HG02852 (cell line): ENCODE results near the gene STIM2.
A peak's percentile ranks its signal among the peaks of the same experiment; 100 is the strongest.

Source experiments
- ATAC-seq: cut with Tn5 transposase; IDR thresholded peaks from one replicate; pipeline ENCODE4 v1.9.1; 2021; ENCODE audit warnings: mild to moderate bottlenecking, moderate library complexity; ENCODE audit not compliant: unreplicated experiment

The STIM2 gene

DNA sequence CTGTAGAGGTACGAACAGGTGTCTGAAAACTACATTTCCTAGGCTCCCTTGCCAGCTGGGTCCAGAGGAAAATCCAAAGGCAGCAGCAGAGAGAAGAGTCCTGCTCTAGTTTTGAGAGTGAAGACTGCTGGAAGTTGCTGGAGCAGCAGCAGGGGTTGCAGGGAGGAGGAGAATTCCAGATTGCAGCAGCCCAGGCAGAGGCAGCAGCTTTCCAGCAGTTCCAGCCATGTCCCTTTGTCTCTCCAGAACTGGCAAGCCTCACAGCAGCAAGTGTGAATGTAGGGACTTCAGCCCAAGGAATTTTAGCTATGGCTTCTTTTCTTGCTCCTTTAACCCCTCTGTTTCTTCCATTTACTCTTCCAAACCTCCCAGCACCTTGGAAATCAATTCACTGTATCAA, 24.1 kb upstream of the STIM2 start:
- ATAC-seq: no peak

DNA sequence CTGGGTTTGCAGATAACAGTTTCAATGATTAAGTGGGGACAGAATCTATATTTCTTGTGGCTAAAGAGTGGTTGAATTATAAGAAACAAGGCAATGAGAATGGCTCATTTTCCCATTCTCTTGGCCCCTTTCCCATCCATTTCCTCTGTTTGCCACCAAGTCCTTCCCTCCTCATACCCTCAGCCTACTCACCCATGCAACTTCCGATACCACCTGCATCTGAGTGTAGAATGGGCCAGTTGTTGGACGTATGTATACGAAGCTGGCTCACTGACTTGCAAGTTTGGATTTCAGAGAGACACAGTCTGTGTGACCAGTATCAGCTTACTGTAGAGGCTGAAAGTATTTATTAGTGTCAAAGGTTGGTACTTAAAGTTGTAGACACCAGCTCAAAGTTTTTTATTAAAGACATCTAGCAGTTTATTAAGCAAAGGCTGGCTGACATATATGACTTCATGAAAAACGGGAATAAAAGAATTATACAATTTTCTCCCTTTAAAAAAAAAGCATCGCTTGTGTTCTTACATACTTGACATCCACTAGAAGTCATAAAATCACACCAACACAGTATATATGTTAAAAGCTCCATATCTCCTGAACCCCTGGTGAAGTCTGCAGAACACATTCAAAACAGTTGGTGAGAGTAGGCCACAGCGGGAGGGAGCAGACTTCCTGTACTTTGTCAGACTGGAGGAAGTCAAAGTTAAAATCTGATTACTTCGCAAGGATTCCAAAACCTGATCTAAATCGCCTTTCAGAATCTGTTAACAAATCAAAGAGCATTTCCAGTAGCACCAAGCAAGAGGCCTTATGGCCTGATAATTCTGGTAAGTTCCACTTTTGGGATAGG, 22.4 kb upstream of the STIM2 start:
- ATAC-seq: no peak

DNA sequence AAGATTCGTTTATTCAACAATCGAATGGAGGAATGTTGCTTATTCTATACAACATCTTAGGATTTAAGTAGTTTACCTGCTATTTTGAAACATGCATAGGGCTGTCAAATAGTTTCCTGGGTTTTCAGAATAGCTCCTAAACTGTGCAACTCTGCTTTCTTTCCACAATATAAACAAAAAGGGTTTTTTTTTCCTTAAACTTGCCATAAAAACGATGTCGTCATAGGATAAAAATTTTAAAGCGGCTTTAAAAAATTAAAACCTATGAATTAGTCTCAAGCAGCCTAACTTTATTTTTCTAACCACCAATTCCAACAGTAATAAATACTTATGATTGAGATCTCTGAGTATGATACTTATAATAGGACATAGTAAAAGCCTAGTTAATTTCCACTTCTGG, 21.6 kb upstream of the STIM2 start:
- ATAC-seq: no peak

DNA sequence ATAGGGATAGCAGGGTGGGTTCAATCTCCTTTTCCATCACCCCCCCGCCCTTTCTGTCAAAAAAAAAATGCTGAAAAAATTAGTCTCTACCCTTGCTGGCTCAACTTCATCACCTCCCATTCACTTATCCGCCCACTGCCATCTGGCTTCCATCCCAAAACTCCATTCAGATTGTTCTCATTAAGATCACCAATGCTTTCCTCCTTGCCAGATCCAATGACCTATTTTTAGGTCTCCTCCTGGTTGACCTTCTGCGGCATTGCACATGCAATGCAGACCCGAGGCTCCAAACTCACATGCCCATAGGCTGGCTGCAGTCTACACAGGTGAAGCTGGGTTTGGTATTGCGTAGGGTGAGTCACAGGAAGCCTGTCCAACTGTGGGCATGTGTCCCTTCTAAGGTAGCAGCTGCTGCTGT, 21.1 kb upstream of the STIM2 start:
- no peak for ATAC-seq

DNA sequence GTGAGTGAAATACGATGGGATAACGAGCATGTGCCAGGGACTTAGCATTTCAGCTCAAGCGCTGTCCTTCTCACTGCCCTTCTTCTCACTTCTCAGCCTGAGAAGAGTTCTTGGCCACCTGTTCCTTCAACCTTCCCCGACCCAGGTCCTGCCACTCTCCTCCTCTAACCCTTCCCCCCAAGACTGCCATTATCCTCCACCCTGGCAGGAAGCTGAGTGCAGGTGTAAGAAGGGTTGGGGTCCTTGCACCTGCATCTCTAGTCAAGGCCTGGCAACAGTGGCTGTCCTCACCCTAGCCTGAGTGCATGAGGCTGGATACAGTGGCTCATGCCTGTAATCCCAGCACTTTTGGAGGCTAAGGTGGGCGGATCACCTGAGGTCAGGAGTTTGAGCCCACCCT, 19.9 kb upstream of the STIM2 start:
- no peak for ATAC-seq

DNA sequence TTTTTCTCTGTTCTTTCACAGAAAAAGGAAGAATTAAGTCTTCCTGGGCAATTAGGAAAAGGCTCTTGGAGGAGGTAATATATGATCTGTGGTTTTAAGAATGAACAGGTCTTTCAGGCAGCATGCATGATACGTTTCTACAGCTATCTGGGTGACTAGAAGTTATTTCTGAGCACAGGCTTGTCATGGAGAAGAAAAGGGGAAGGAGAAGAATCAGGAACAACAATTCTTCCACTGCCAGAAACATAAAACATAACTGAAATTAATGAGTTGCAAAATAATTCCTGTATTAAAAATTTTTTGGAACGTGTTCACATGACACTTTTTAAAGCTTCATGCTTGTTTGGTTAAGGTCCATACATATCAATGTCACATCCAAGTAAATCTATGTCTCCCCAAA, 17.7 kb upstream of the STIM2 start:
- ATAC-seq: no peak

DNA sequence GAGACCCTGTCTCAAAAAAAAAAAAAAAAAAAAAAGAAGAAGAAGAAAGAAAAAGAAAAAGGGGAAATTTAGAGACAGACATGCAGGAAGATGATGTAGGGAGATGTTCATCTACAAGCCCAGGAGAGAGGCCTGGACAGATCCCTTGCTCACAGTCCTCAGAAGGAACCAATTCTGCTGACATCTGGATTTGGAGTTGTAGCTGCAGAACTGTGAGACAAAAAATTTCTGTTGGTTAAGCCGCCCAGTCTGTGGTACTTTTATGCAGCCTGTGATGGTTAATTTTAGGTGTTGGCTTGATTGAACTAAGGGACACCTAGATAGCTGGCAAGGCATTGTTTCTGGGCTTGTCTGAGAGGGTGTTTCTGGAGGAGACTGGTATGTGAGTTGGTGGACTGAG, 10.1 kb upstream of the STIM2 start:
- ATAC-seq: no peak

DNA sequence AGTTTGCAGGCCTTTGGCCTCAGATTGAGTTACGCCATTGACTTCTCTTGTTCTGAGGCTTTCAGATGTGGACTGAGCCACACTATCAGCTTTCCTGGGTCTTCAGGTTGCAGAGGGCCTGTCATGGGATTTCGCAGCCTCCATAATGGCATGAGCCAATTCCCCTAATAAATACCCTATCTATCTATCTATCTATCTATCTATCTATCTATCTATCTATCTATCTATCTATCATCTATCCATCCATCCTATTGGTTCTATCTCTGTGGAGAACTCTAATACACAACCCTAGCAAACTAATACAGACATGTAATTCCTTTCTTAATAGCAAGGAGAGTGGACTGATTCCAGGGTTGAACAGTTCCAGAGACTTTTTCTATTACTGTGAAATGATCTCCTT, 9.5 kb upstream of the STIM2 start:
- no peak for ATAC-seq

DNA sequence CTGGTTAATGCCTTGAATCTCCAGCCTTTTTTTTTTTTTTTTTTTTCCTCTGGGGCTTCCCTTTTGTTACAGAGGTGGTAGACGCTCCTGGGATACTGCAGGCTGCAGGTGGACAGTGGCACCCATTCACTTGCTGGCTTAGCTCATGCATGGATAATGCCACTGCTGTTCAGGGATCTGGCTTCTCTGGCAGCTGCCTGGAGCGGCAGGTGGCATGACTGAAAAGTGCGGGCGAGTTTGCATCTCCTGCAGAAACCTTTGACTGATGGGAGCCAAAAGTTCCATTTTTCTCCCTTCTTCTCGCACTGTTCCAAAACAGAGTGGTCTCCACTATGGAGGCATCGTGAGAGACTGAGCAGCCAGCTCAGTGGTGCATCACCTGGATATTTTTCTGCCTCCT, 5.9 kb upstream of the STIM2 start:
- no peak for ATAC-seq

DNA sequence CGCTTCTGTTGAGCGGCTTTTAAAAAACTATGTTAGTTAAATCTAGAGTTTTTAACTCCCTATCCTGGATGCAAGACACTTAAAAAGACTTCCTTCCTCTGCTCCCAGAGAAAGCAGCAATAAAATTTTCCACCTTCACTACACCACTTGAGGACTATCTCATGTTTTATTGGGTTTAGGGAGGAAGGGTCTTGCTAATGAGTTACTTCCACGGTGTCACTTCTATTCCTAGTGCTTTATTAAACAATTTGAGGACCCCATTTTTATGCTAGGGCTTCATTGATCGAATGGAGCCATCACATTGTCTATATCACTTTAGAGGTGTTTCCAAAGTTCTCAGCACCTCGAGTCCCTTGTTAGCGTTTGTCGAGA, 3.7 kb upstream of the STIM2 start:
- ATAC-seq: no peak

DNA sequence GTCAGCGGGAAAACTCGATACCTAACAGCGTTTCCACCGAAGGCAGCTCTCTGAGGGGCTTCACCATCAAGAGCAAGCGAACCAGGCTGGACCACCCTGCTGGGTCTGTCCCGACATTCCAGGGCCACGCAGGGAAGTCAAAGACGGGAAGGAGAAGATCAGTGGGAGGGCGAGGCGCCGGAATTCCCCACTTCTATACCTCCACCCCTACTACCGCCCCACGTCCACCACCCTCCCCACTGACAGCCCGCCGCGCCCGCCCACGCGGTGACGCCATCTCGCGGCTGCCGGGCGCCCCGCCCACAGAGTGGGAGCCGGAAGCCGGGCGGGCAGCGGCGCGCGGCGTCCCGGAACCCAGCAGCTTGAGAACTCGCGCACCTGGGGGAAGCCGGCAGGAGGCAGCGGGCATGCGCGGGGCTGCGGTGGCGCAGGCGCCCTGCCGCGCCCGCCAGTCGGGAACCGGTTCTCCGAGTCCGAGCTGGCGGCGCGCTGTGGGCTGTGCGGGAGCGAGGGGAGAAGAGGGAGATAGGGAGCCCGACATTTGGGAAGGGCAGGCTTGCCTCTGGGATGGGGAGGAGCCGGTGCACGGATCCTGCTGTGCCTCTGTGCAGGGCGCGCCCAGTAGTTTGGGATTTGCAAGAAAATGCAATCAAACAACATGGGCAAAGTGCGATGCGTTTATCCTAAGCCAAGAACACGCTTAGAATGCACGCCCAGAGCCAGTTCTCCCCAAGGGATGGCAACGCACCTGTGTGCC, 3.2 kb upstream of the STIM2 start:
- peak; percentile 44 for ATAC-seq

DNA sequence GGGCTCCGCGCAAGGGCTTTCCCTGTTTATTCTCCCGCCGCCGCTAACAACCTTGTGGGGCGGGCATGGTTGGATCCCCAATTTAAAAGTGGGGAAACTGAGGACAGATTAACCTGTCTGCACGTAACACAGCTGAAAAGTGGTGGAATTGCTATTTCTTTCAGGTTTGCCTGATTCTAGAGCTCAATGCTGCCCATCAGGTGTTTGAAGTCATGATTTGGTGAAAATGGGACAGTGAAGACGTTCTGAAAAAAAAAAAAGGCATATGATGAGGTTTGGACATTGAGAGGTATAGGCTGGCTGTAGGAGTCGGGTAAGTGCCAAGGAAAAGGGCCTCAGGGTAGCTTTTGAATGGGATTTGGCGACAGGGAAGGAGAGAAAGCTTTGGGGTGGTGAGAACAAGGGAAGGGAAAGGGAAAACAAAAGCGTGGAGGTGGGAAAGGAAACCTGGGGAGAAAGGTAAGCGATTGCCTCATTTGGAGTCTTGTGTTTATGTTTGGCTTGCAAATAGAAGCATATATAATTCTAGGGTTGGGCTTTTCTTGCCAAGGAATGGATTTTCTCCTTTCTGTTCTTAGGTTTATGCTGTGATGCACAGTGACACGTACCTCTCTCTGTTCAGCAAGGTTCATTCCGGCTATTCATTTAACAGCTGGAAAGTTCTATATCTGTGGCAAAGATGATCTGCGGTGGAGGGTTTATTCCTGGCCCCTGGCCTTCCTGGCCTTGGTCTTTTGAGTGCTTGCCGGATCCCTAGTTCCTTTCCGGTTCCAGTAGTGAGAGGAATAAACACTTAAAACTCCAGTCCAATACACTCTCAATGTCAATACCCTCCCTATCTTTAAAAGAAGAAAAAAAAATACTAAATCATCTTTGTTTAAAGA, 2.4 kb upstream of the STIM2 start:
- no peak for ATAC-seq

DNA sequence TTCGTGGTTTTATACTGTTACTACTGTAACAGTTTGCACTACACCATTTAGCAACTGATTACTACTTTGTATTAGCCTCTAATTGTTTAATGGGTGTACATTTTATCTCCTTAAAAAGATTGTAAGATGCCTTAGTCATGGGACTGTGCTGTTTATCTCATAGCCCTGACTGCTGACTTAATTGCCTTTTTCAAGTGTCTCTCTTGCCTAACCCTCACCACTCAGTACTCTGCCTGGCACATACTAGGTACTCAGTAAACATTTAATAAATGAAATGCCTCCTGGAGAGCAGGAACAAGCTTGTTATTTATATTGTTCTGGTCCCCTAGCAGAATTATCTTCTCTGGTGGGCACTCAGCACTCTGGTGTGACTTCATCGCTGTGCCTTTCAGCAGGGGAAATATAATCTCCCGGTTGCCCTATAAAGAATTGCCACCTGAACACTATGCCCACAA, 1.7 kb upstream of the STIM2 start:
- ATAC-seq: no peak

DNA sequence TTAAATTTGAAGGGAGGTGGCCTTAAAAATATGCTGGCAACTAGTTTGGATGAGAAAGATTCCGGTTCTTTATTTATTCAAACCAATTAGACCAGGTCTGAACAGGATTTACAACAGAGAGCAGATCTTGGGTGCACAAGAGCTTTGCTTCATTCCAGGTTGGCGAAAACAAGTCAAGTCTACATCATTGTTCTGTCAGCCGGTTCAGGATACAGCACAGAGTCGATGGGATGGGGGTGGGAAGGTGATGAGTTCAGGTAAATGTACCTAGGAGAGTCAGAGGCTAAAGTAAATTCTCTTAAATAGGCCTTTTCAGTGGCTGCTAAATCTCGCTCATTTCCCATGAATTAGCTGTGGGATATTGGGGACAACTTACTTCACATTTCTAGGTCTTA, 882 bp upstream of the STIM2 start:
- ATAC-seq: no peak

DNA sequence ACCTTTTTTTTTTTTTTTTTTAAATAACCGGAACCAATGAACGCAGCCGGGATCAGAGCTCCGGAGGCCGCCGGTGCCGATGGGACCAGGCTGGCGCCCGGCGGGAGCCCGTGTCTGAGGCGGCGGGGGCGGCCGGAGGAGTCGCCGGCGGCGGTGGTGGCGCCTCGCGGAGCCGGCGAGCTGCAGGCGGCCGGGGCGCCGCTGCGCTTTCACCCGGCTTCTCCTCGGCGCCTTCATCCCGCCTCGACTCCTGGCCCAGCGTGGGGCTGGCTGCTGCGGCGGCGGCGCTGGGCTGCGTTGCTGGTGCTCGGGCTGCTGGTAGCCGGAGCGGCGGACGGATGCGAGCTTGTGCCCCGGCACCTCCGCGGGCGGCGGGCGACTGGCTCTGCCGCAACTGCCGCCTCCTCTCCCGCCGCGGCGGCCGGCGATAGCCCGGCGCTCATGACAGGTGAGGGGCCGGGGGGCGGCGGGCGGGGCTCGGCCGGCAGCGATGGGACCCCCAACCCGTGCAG, 337 bp downstream of the STIM2 start:
- peak; percentile 23 for ATAC-seq

DNA sequence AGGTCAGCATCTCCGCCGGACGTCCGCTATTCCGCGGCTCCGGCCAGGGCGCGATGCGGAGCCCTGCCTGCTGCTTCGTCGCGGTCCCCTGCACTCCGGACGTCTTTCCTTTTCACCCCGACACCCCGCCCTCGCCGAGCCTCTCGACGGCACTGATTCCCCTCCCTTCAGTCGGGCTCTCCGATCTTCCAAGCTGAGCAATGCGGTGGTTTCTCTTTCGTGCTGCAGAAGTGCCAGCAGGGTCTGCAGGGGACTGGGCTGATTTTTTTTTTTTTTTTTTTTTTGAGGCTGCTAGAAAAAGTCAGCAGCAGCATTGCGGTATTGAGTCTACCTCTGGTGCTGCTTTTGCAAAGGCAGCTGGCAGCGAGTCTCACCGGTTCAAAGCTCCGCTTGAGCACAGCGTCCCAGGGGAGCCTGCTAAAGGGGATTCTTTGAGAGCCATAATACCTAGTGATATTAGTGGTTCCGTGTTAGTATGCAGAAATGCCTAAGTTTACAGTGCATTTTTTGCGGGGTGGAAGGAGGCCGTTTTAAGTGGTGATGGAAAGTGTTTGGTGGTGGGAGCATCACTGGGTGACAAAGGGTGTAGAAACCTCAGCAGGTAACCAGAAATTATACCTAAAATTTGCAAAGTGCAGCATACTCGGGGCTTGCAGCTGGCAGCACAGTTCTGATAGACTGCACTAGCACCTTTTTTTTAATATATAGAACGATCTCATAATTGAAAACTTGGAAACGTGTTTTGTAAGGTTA, 969 bp downstream of the STIM2 start:
- ATAC-seq: peak; percentile 42

DNA sequence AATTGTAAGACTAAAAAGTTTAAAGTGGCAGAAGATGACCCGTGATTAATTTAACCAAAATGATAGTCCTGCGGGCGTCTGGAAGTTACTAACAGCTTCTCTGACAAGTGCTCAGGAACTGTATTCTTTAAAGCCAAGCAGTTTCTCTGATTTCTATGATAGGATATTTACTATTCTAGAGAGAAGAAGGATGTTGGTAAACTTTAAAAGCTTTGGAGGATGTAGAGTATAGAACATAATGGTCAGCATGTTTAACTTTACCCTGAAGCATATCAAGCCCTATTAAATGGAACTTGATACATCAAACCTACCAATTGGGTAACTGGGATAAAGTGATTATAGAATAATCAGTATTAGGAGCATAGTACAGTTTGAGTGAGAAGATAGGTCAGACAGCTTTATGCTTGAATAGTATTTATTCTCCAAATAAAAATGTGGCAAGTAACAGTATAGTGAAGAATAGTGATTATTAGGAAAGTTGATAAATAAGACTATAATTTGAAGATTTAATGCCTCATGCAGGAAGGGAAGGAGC, 1.8 kb downstream of the STIM2 start:
- ATAC-seq: no peak

DNA sequence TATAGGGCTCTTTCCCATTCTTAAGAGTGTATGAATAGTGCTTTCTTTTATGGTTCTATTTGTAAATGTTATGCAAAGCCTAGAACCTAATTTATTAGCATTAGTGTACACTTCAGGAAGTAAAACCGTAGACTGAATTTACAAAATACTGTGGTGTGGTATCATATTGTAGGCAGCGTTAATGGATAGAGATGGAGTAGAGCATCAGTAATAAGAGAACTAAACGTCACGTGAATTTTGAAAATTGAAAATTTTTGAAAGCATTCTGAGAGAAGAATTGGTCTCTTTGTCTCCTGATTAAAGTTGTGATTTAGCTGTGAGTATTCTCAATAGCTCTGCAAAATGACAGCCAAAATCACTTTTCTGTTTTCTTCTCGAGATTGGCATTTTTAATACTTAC, 2.9 kb downstream of the STIM2 start:
- no peak for ATAC-seq

DNA sequence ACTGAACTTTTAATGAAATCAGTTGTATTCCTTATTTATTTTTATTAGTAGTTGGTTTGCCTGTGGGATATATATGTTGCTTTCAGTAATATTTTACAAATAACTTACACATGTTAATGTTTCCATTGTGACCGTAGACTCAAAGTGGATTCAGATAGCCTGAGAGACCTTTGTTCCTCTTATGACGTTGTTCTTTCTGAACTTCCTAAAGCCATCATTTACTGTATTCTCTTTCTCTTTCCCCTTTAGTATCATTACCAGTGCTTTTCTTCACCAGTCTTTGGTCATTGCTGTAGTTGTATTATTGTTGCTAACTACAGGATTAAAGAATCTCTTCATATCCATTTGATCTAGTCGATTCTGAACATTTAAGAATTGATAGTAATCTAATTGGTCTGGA, 4.3 kb downstream of the STIM2 start:
- ATAC-seq: no peak

DNA sequence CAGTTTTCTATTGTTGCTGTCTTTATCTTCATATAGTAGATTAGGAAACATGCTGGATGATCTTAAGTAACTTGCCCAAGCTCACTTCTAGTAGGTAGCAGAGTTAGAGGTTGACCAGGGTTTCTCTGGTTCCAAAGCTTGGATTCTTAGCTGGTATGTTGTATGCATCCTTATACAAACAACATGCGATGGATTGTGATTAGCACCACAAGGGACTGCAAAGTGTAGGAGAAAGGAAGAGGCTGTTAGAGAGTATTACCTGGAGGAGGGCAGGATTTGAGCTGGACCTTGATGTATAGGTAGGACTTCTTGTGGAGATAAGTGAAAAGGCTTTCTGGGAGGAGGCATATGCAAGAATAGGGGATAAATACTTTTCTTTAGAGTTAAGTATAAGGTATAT, 5.6 kb downstream of the STIM2 start:
- no peak for ATAC-seq
